HG03442 (cell line): Measurements from ENCODE around the gene ZYX.

Experiments used
- ATAC-seq: cut with Tn5 transposase; IDR thresholded peaks from one replicate; pipeline ENCODE4 v1.9.1; 2021; ENCODE audit warnings: mild to moderate bottlenecking, moderate library complexity; ENCODE audit not compliant: unreplicated experiment

Gene ZYX

GRCh38 chr7:143362131-143363015, 18.8 kb upstream of the ZYX start, which contains the start of gene FAM131B:
Gene FAM131B, minus strand, starts transcription at chr7:143362713. Its CDS starts 110 bp downstream, at chr7:143362603.
- peak; percentile 36 for ATAC-seq

- no peak for ATAC-seq
These were observed 17.9 kb upstream of the ZYX start for GRCh38 chr7:143363016-143363937.

GRCh38 chr7:143367972-143368371, 13.2 kb upstream of the ZYX start:
- no peak for ATAC-seq

GRCh38 chr7:143368387-143368786, 12.8 kb upstream of the ZYX start:
- ATAC-seq: no peak

GRCh38 chr7:143369678-143370651, 11.2 kb upstream of the ZYX start:
- ATAC-seq: no peak

- ATAC-seq: no peak
These were observed 9.1 kb upstream of the ZYX start for GRCh38 chr7:143372070-143372469.

GRCh38 chr7:143373255-143373794, 7.8 kb upstream of the ZYX start:
- no peak for ATAC-seq

GRCh38 chr7:143374561-143374960, 6.6 kb upstream of the ZYX start:
- no peak for ATAC-seq

- no peak for ATAC-seq
These were observed 5.7 kb upstream of the ZYX start for GRCh38 chr7:143375298-143376034.

- no peak for ATAC-seq
These were observed 4.7 kb upstream of the ZYX start for GRCh38 chr7:143376396-143376795.

- ATAC-seq: peak; percentile 3
These were observed 1.4 kb upstream of the ZYX start for GRCh38 chr7:143379611-143380259.

GRCh38 chr7:143380260-143380645, 892 bp upstream of the ZYX start:
- peak; percentile 49 for ATAC-seq

GRCh38 chr7:143381427-143382125, 431 bp downstream of the ZYX start:
- peak; percentile 16 for ATAC-seq

GRCh38 chr7:143382126-143382790, 1.1 kb downstream of the ZYX start:
- ATAC-seq: no peak

- ATAC-seq: no peak
These were observed 1.9 kb downstream of the ZYX start for GRCh38 chr7:143382791-143383641.

GRCh38 chr7:143383642-143383957, 2.5 kb downstream of the ZYX start:
- ATAC-seq: no peak

- no peak for ATAC-seq
These were observed 3.0 kb downstream of the ZYX start for GRCh38 chr7:143384148-143384547.
